ENCODE data around the gene COPE.

COPE gene

GRCh38 chr19:18939922-18940768, 21.0 kb upstream of the COPE start:
- H3K27ac ChIP-seq = peak overlapping the region; percentile 49

GRCh38 chr19:18939163-18939562, 20.0 kb upstream of the COPE start:
- no peak for TF ChIP-seq CTCF (conservative IDR thresholded peaks at IDR 0.05)
- TF ChIP-seq ZFX (IDR thresholded peaks at IDR 0.05) = no peak
- H3K27ac ChIP-seq = no peak overlapping the region

More at GRCh38 chr19:18939922-18940768, 21.0 kb upstream of the COPE start:
- no peak for TF ChIP-seq CTCF (conservative IDR thresholded peaks at IDR 0.05)
- no peak for TF ChIP-seq ZFX (IDR thresholded peaks at IDR 0.05)

- TF ChIP-seq ZFX (IDR thresholded peaks at IDR 0.05) = no peak
- no peak for TF ChIP-seq CTCF (conservative IDR thresholded peaks at IDR 0.05)
- no peak overlapping the region for H3K27ac ChIP-seq
Observed at GRCh38 chr19:18933297-18933696, 14.1 kb upstream of the COPE start.

GRCh38 chr19:18932216-18932841, 13.1 kb upstream of the COPE start:
- no peak overlapping the region for H3K27ac ChIP-seq
- TF ChIP-seq ZFX (IDR thresholded peaks at IDR 0.05) (no peak), CTCF (conservative IDR thresholded peaks at IDR 0.05) (no peak)

- TF ChIP-seq CTCF (conservative IDR thresholded peaks at IDR 0.05) = no peak
- TF ChIP-seq ZFX (IDR thresholded peaks at IDR 0.05) = no peak
Observed at GRCh38 chr19:18931316-18932162, 12.4 kb upstream of the COPE start.

GRCh38 chr19:18929311-18929710, 10.1 kb upstream of the COPE start:
- no peak overlapping the region for H3K27ac ChIP-seq
- TF ChIP-seq CTCF (conservative IDR thresholded peaks at IDR 0.05) (no peak), ZFX (IDR thresholded peaks at IDR 0.05) (no peak)

More at GRCh38 chr19:18931316-18932162, 12.4 kb upstream of the COPE start:
- no peak overlapping the region for H3K27ac ChIP-seq

Data from C4-2B (cell line).